GM18502 (cell line): Measurements from ENCODE around the gene PCYOX1L.

Experiments
- ATAC-seq: cut with Tn5 transposase; IDR thresholded peaks from one replicate; pipeline ENCODE4 v1.9.1; 2021; ENCODE audit warnings: mild to moderate bottlenecking; ENCODE audit not compliant: unreplicated experiment, poor library complexity

Gene PCYOX1L

GRCh38 chr5:149405550-149406202 is 47.8 kb downstream of the PCYOX1L start:
- no peak for ATAC-seq

GRCh38 chr5:149406203-149406978 is 48.5 kb downstream of the PCYOX1L start:
- no peak for ATAC-seq

GRCh38 chr5:149406979-149407306 is 49.1 kb downstream of the PCYOX1L start:
- ATAC-seq = no peak

GRCh38 chr5:149407323-149408251 is 49.7 kb downstream of the PCYOX1L start:
- no peak for ATAC-seq

GRCh38 chr5:149408252-149409099 is 50.6 kb downstream of the PCYOX1L start:
- no peak for ATAC-seq

GRCh38 chr5:149409268-149409948 is 51.6 kb downstream of the PCYOX1L start:
- no peak for ATAC-seq

- ATAC-seq = no peak
Observed at GRCh38 chr5:149410071-149410470, 52.2 kb downstream of the PCYOX1L start.

- no peak for ATAC-seq
Observed at GRCh38 chr5:149410721-149411432, 53.0 kb downstream of the PCYOX1L start.

- no peak for ATAC-seq
Observed at GRCh38 chr5:149411738-149412519, 54.1 kb downstream of the PCYOX1L start.

- no peak for ATAC-seq
Observed at GRCh38 chr5:149412783-149413476, 55.1 kb downstream of the PCYOX1L start.

GRCh38 chr5:149413477-149414210 is 55.8 kb downstream of the PCYOX1L start:
- no peak for ATAC-seq

- no peak for ATAC-seq
Observed at GRCh38 chr5:149414405-149415065, 56.7 kb downstream of the PCYOX1L start.

GRCh38 chr5:149415066-149415967 is 57.5 kb downstream of the PCYOX1L start:
- ATAC-seq = no peak

- ATAC-seq = no peak
Observed at GRCh38 chr5:149416987-149417710, 59.3 kb downstream of the PCYOX1L start.
